Stimulated activated CD4-positive, alpha-beta T cell treated with anti-CD3 and anti-CD28 coated beads, Interleukin-15, amount 100 ng/mL, for 1 hour (primary cell): ENCODE results near the gene MST1.

ENCODE experiments used
- DNase-seq, 2 donors: peaks; one replicate each; pipeline ENCODE4 v3.0.0-alpha.2; 2020; ENCODE audit warnings: low read depth in 1 of 2, low spot score in 1 of 2

MST1 gene

DNA sequence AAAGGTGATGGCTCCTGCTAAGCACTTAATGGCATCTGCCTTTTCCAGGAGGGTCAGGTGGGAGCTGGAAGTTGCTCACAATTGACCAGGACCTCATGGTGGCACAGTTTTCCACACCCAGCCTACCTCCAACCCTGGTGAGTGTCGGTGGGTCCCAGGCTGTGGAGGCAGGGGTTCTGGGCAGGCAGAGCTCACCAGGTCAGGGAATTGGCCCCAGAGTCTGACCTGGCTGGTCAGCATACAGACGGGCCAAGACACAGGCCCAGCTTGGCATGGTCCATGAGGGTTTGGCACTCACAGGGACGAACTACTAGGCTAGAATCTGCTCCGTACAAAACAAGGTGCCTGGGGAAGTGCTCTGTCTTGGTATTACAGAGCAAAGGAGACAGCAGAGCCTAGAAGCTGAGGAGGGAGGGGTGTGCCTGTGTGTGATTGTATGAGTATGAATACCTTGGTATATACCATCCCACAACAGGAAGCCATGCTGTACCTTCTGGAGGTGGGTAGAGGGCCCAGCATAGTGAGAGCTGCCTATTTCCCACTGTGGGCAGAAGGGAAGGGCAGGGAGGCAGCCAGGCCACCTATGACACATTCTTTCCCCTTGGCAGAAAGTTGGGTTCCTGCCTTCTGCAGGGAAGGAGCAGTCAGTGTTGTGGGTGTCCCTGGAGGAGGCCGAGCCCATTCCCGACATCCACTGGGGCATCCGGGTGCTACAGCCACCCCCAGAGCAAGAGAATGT lies 8.6 kb downstream of the MST1 start:
- DNase-seq, result no peak

GRCh38 chr3:49675912-49676311 lies 13.4 kb downstream of the MST1 start:
- DNase-seq, result no peak

DNA sequence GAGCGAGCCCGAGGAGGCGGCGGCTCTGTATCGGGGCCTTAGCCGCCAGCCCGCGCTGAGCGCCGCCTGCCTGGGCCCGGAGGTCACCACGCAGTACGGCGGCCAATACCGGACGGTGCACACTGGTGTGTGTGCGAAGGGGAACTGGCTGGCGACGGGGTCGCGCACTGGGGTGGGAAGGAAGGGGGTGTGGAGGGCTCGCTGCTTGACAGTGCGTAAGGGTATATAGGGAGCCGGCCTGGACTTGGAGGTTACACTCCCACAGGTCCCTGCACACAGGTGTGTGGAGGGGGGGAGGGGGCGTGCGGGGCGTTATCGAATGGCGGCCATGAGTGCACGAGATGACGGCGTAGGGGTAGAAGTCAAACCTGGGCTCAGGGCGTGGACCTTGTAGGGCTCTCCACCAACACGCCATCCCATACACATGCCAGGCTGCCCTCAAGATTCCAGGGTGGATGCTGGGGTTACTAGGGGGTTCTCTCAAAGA lies 14.7 kb downstream of the MST1 start:
- no peak for DNase-seq

GRCh38 chr3:49673715-49674496 lies 15.4 kb downstream of the MST1 start, which contains the start of gene APEH:
APEH (plus strand) TSS chr3:49674351; CDS start chr3:49674402, 51 bp downstream.
- DNase-seq, result peak; percentile 95 to 96

- peak in 1 of 2 donors; percentile 17 for DNase-seq
Measured at GRCh38 chr3:49673121-49673714, 16.1 kb downstream of the MST1 start.

- DNase-seq, result peak; percentile 47 to 62
Measured at GRCh38 chr3:49671291-49672288, 17.7 kb downstream of the MST1 start.

DNA sequence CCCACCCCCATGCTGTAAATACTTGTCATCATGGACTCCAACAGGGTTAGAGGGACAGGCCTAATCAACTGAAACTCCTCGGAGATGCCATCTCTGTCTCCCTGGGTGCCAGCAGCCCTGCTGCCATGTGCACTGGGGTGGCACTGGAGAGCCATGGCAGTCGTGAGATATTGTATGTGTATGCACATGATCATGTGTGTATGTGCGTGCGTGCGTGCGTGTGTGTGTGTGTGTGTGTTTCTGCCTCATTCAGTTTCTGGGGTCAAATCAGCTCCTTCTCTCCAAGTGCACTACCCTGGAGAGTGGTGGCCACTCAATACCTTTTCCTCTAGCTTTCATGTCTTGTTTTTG lies 18.4 kb downstream of the MST1 start:
- no peak for DNase-seq

DNA sequence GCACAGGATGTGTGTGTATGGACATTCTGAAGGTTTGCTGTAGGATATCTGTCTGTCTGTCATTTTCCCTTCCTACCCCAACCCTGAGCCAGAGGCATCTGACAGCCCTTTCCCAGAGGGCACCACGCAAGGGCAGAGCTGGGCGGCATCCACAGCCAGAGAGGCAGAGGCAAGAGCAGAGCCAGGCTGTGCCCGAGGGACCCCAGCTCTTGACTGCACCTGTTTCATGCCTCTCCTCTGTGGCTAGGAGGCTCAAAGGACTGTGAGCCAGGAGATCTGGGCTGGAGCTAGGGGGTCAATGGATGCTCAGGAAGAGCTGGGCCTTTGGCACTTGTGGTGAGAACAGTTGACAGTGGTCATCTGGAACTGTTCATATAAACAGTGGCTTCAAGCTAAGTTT lies 19.9 kb downstream of the MST1 start:
- no peak for DNase-seq

GRCh38 chr3:49668861-49669260 lies 20.4 kb downstream of the MST1 start:
- no peak for DNase-seq

DNA sequence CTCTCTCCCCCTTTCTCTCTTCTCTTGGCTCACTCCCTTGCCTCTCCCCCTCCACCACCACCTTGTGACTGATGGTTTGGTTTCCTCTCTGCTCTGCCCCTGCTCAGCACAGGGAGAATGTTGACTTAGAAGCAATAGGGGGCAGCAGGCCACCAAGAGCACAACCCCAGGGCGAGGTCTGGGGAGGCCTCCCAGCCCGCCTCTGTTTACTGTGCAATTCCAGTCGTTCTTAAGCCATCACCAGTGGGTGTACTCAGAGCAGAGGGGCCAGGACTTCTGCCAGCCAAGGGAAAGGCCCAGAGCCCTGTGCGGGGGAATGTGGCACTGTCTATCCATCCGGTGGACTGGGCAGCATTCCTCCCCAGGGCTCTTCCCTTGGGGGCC lies 20.9 kb downstream of the MST1 start:
- no peak for DNase-seq

GRCh38 chr3:49667701-49668413 lies 21.4 kb downstream of the MST1 start:
- no peak for DNase-seq

DNA sequence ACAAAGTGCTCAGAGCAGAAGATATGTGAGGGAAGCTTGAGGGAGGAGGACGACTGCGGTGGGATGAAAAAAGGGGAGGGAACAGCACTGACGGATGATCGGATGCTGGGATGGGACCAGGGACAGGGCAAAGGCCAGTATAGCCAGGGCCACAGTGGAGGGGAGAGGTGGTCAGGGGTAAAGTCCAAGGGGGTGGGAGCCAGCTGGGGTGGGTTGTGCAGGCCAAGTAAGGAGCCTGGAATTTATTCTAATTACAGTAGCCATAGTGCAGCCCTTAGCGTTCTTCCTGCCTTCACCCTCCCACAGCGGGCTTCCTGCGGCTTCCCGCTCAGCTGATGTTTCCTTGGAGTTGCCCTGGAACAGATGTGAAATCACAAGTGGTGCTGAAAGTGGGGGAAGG lies 22.7 kb downstream of the MST1 start:
- no peak for DNase-seq

DNA sequence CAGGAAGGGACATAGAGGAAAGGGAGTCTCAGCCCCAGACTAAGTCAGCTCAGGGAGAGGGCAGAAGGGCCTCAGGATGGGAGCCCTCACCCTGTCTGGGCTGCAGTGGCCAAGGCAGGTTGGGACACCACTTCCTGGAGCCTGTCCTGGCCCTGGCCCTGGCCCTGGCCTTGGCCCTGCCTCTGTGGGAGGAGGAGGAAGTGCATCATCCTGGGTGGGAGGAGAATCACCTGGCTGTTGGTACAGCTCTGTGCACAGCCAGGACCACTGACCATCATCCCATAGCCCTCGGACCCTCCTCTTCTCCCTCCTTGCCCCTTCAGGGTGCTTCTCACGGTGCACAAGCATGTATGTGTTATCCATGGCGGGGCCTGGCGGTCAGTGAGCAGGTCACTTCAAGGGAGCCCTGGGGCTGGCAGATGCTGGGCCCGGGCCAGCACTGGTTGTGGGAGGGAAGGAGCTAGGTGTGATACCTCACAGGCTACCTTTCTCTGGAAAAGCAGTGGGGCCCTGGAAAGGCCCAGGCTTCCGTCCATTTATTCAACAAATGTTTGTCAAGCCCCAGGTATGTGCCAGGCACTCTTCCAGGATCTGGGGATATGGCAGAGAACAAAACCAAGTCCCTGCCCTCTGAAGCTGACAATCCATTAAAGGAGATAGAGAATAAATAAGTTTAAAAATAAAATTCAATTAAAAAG lies 23.3 kb downstream of the MST1 start:
- no peak for DNase-seq

- DNase-seq, result no peak
Measured at GRCh38 chr3:49664300-49664699, 25.0 kb downstream of the MST1 start.

DNA sequence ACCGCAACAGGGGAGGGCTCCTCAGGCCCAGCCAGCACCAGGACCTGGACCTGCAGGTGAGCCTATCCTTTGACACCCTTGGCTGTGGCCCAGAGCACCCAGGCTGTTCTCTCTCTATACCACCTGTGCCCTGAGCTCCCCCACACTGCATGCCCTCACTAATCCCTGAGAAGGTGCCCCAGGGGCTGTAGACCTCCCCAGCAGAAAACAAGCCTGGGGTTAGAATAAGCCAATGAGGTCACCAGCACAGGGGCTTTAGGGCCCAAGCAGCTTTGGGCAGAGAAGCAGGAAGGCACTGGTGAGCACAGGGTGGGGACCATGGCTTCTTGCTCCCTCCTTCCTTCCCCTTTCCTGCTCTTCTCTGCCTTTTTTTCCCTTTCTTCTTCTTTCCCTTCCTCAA lies 25.4 kb downstream of the MST1 start:
- DNase-seq, result no peak

GRCh38 chr3:49662720-49663413 lies 26.4 kb downstream of the MST1 start:
- DNase-seq, result no peak

GRCh38 chr3:49662021-49662420 lies 27.3 kb downstream of the MST1 start:
- no peak for DNase-seq

- DNase-seq, result no peak
Measured at GRCh38 chr3:49661281-49661680, 28.0 kb downstream of the MST1 start.

- DNase-seq, result no peak
Measured at GRCh38 chr3:49659756-49660155, 29.5 kb downstream of the MST1 start.
